HCT116 (cell line): ENCODE measurements around the gene MS4A15. TPM values are rescaled to one million over a fixed set of nuclear protein-coding genes. Genes with fewer than 3 reads are reported as not detected.

Experiments used
- ATAC-seq: fragments of 200-7000 bp; cut with Tn5 transposase; 2 replicates; pipeline ENCODE4 v1.9.1; 2020; ENCODE audit warnings: mild to moderate bottlenecking, moderate library complexity
- BruUV-seq: library from RNA; stranded (reverse); fragments of 400-500 nt; replicated peaks from 2 replicates; lab custom pipeline; 2021; lab: Mats Ljungman, UMichigan
- CTCF ChIA-PET: fragments of 300-600 bp; sonication (Branson Sonifier 250); formaldehyde crosslinking; loops from one replicate; lab custom pipeline; 2021; ENCODE audit warnings: antibody characterized with exemption; lab: Charles Lee
- POLR2A ChIA-PET: fragments of 300-600, 350-600 bp; sonication (Branson Sonifier 250); formaldehyde crosslinking; loops from one replicate; lab custom pipeline; 2021; ENCODE audit warnings: antibody characterized with exemption; lab: Charles Lee
- RAD21 ChIA-PET, 2 experiments: fragments of 300-600 bp; sonication (Branson Sonifier 250); formaldehyde crosslinking; loops; one replicate each; lab custom pipeline; 2023; ENCODE audit warnings: low total read pairs in 2 of 2; ENCODE audit not compliant: uncharacterized antibody in 2 of 2, unreplicated experiment in 2 of 2, low non-redundant PET in 1 of 2; lab: Charles Lee
- DNase-seq: peaks from one replicate; pipeline ENCODE4 v3.0.0-alpha.2; 2010; ENCODE audit warnings: low read depth, low spot score
- H2AFZ ChIP-seq: fragments of 200-600 bp; shearing (Covaris generic), sonication (generic); 2 replicates; pipeline ENCODE4 v1.6.1; 2017; ENCODE audit warnings: low read depth, mixed run types, mixed read lengths, antibody characterized with exemption, low read length; ENCODE audit not compliant: poor library complexity, severe bottlenecking
- H3K27ac ChIP-seq: 2 replicates; pipeline ENCODE4 v1.5.1; 2012; ENCODE audit warnings: low read depth, low read length
- H3K27me3 ChIP-seq: fragments of 200-600 bp; sonication (generic); 2 replicates; pipeline ENCODE4 v1.6.1; 2016; ENCODE audit warnings: mixed run types, low read length, mixed read lengths; ENCODE audit not compliant: insufficient read depth
- H3K36me3 ChIP-seq, 2 experiments: fragments of 200-500 bp in 1 of 2; fragments of 200-600 bp in 1 of 2; sonication (Bioruptor generic) in 1 of 2; sonication (generic) in 1 of 2; 2 replicates each; pipeline versions ENCODE4 v1.5.1 to v1.6.1; 2014 to 2016; ENCODE audit warnings: low read length in 2 of 2, inconsistent platforms in 1 of 2, mixed read lengths in 1 of 2, mixed run types in 1 of 2; ENCODE audit not compliant: insufficient read depth in 2 of 2, control insufficient read depth in 1 of 2
- H3K4me1 ChIP-seq, 2 experiments: fragments of 200-600 bp in 1 of 2; sonication (generic) in 1 of 2; 2 replicates each; pipeline versions ENCODE4 v1.5.1 to v1.6.1; 2012 to 2017; ENCODE audit warnings: low read length in 2 of 2, inconsistent platforms in 1 of 2, mild to moderate bottlenecking in 1 of 2, mixed read lengths in 1 of 2, mixed run types in 1 of 2, moderate library complexity in 1 of 2; ENCODE audit not compliant: insufficient read depth in 2 of 2, control insufficient read depth in 1 of 2
- H3K4me2 ChIP-seq: fragments of 200-600 bp; sonication (generic); 2 replicates; pipeline ENCODE4 v1.6.1; 2017; ENCODE audit warnings: mixed run types, low read length, mixed read lengths
- H3K4me3 ChIP-seq, 2 experiments: fragments of 200-600 bp in 1 of 2; sonication (generic) in 1 of 2; replicated peaks in 1 of 2; 2 replicates each; pipeline ENCODE4 v1.5.1; 2011 to 2016; ENCODE audit warnings: low read length in 2 of 2, control low read depth in 1 of 2, low read depth in 1 of 2, mild to moderate bottlenecking in 1 of 2, mixed read lengths in 1 of 2, mixed run types in 1 of 2
- H3K79me2 ChIP-seq: fragments of 200-600 bp; sonication (generic); 2 replicates; pipeline ENCODE4 v1.6.1; 2017; ENCODE audit warnings: mild to moderate bottlenecking, mixed run types, low read length, moderate library complexity, mixed read lengths; ENCODE audit not compliant: insufficient read depth
- H3K9ac ChIP-seq: fragments of 200-600 bp; sonication (generic); 2 replicates; pipeline ENCODE4 v1.6.1; 2016; ENCODE audit warnings: low read length, mixed read lengths
- H3K9me2 ChIP-seq: fragments of 200-600 bp; sonication (generic), shearing (Covaris generic); 2 replicates; pipeline ENCODE4 v1.6.1; 2017; ENCODE audit warnings: mixed run types, mild to moderate bottlenecking, moderate library complexity; ENCODE audit not compliant: insufficient read depth
- H3K9me3 ChIP-seq, 2 experiments: fragments of 200-500 bp in 1 of 2; fragments of 200-600 bp in 1 of 2; sonication (Bioruptor generic) in 1 of 2; sonication (generic) in 1 of 2; 2 replicates each; pipeline ENCODE4 v1.6.1; 2014 to 2017; ENCODE audit warnings: low read length in 2 of 2, mixed read lengths in 2 of 2, inconsistent platforms in 1 of 2, low read depth in 1 of 2, mild to moderate bottlenecking in 1 of 2, mixed run types in 1 of 2, moderate library complexity in 1 of 2; ENCODE audit not compliant: control insufficient read depth in 1 of 2, insufficient read depth in 1 of 2
- H4K20me1 ChIP-seq: fragments of 200-600 bp; sonication (generic), shearing (Covaris generic); 2 replicates; pipeline ENCODE4 v1.6.1; 2017; ENCODE audit warnings: mixed run types, mild to moderate bottlenecking, moderate library complexity; ENCODE audit not compliant: insufficient read depth
- ATF3 ChIP-seq: IDR thresholded peaks from 2 replicates; pipeline ENCODE4 v1.6.1; 2012
- CBX3 ChIP-seq: IDR thresholded peaks from 2 replicates; pipeline ENCODE4 v1.6.1; 2012; ENCODE audit warnings: low read depth
- CEBPB ChIP-seq: IDR thresholded peaks from 2 replicates; pipeline ENCODE4 v1.6.1; 2012; ENCODE audit warnings: low read depth
- CTCF ChIP-seq, 3 experiments: fragments of 200-600 bp in 1 of 3; sonication (generic) in 1 of 3; IDR thresholded peaks in 2 of 3; conservative IDR thresholded peaks in 1 of 3; 2 replicates each; pipeline ENCODE4 v1.5.1; 2012 to 2017; ENCODE audit warnings: low read depth in 2 of 3, low read length in 2 of 3, antibody characterized with exemption in 1 of 3, borderline replicate concordance in 1 of 3, control low read depth in 1 of 3, mild to moderate bottlenecking in 1 of 3, mixed read lengths in 1 of 3, mixed run types in 1 of 3, moderate library complexity in 1 of 3; ENCODE audit not compliant: insufficient read depth in 1 of 3
- EGR1 ChIP-seq: IDR thresholded peaks from 2 replicates; pipeline ENCODE4 v1.6.1; 2012; ENCODE audit warnings: low read depth
- FOSL1 ChIP-seq: IDR thresholded peaks from 2 replicates; pipeline ENCODE4 v1.6.1; 2012; ENCODE audit warnings: low read depth
- JUND ChIP-seq: IDR thresholded peaks from 2 replicates; pipeline ENCODE4 v1.6.1; 2012
- RAD21 ChIP-seq: IDR thresholded peaks from 2 replicates; pipeline ENCODE4 v1.6.1; 2012; ENCODE audit warnings: low read depth, mild to moderate bottlenecking
- SP1 ChIP-seq: IDR thresholded peaks from 2 replicates; pipeline ENCODE4 v1.6.1; 2012; ENCODE audit warnings: low read depth
- TCF7L2 ChIP-seq: IDR thresholded peaks from 2 replicates; pipeline ENCODE4 v1.7.0; 2011; ENCODE audit warnings: borderline replicate concordance, inconsistent platforms; ENCODE audit not compliant: insufficient read depth, insufficient read length; ENCODE audit errors: extremely low read depth
- intact Hi-C: fragments of 100-400 bp; cut with micrococcal nuclease; formaldehyde crosslinking; loops from 2 replicates; pipeline ENCODE4 v1.10.0; 2022
- total RNA-seq: library from RNA; stranded (reverse); gene quantifications from one replicate; pipeline ENCODE4 v1.2.1, GENCODE V29; 2021; ENCODE audit not compliant: unreplicated experiment
- TF ChIP-seq, protein P1 (sequence below): IDR thresholded peaks from 2 replicates; pipeline ENCODE4 v1.6.1; 2011; ENCODE audit warnings: mild to moderate bottlenecking, low read length, moderate library complexity; ENCODE audit not compliant: insufficient replicate concordance; ENCODE audit errors: extremely low read depth
- TF ChIP-seq, protein P2 (sequence below): IDR thresholded peaks from 2 replicates; pipeline ENCODE4 v1.6.1; 2012

The MS4A15 gene
- total RNA-seq, 1 experiment from 2014 or later = 1.5 TPM

DNA sequence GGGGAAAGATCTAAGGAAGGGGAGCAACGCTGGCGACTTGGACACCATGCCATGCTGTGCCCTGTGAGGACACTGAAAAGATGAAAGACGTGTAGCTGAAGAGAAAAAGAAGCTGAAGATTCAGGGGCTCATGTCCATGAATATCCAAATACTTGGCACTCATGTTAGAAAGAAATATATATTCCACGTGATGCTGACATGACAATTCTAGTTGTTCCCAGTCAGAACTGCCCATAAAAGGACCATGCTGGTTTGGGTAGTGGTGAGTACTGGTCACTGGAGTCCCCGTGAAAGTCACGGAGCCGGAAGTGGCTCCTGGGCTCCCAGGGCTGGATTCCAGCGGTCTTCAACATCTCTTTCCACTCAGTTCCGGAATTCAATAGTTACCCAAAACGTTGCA is 9.9 kb downstream of the MS4A15 start:
- H3K36me3 ChIP-seq = no peaks in the 10 kb centered on the region
- TF ChIP-seq SP1 (no peak), CEBPB (no peak), EGR1 (no peak), FOSL1 (no peak), CBX3 (no peak), JUND (no peak)
- TF ChIP-seq, protein P1, sequence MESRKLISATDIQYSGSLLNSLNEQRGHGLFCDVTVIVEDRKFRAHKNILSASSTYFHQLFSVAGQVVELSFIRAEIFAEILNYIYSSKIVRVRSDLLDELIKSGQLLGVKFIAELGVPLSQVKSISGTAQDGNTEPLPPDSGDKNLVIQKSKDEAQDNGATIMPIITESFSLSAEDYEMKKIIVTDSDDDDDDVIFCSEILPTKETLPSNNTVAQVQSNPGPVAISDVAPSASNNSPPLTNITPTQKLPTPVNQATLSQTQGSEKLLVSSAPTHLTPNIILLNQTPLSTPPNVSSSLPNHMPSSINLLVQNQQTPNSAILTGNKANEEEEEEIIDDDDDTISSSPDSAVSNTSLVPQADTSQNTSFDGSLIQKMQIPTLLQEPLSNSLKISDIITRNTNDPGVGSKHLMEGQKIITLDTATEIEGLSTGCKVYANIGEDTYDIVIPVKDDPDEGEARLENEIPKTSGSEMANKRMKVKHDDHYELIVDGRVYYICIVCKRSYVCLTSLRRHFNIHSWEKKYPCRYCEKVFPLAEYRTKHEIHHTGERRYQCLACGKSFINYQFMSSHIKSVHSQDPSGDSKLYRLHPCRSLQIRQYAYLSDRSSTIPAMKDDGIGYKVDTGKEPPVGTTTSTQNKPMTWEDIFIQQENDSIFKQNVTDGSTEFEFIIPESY = no peak
- H4K20me1 ChIP-seq = no peaks in the 10 kb centered on the region
- no peaks in the 10 kb centered on the region for H3K27me3 ChIP-seq
- H3K9ac ChIP-seq = no peak overlapping the region
- DNase-seq = no peak
- H3K4me1 ChIP-seq = peaks cover 8 to 10% of the 10 kb centered on the region in 2 experiments; a peak in 2 of 4 replicates
- no peak overlapping the region for H3K4me2 ChIP-seq
- H3K79me2 ChIP-seq = no peaks in the 10 kb centered on the region
- CTCF ChIA-PET = interaction anchor here (1.1 kb wide), 1 partner anchor 9 kb away, joined by 4 read pairs; no protein-coding TSS in a partner anchor
- BruUV-seq = no TSS peak
- RAD21 ChIA-PET = no interaction called here
- intact Hi-C loops = no loop called here
- H3K4me3 ChIP-seq = no peak overlapping the region
- H3K9me2 ChIP-seq = no peaks in the 10 kb centered on the region
- H3K9me3 ChIP-seq = no peaks in the 10 kb centered on the region
- peak overlapping the region; percentile 24 for H2AFZ ChIP-seq
- H3K27ac ChIP-seq = no peak overlapping the region
- ATAC-seq = no peak
- POLR2A ChIA-PET = no interaction called here

DNA sequence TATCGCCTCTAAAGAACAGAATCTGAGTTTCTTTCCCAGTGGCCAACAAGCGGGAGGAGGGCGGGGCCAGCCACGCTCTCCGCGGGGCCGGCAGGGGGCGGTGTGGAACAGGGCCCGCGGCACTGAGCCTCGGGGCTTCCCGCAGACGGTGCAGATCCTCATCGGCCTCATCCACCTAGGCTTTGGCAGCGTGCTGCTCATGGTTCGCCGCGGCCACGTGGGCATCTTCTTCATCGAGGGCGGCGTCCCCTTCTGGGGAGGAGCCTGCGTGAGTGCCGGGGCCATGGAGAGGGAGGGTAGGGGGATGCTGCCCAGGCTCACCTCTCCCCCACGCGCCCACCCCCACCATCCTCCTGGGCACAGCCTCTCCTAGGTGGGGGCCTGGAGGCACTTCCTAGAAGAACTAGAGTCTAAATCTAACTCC is 10.7 kb downstream of the MS4A15 start:
- Histone ChIP-seq H3K9ac (no peak overlapping the region), H3K27ac (no peak overlapping the region), H3K4me2 (peak overlapping the region; percentile 68), H3K4me3 (peak overlapping the region; percentile 17 to 39; a peak in 3 of 4 replicates), H3K4me1 (peaks cover 8 to 10% of the 10 kb centered on the region in 2 experiments; a peak in 2 of 4 replicates), H3K9me3 (no peaks in the 10 kb centered on the region), H3K79me2 (no peaks in the 10 kb centered on the region), H3K27me3 (no peaks in the 10 kb centered on the region), H2AFZ (peak overlapping the region; percentile 24), H4K20me1 (no peaks in the 10 kb centered on the region), H3K36me3 (no peaks in the 10 kb centered on the region), H3K9me2 (no peaks in the 10 kb centered on the region)
- ChIA-PET CTCF (interaction anchor here (1.1 kb wide), 1 partner anchor 8 kb away, joined by 4 read pairs; no protein-coding TSS in a partner anchor), POLR2A (interaction anchor here (1.1 kb wide), 1 partner anchor 9 kb away, joined by 3 read pairs; no protein-coding TSS in a partner anchor), RAD21 (no interaction called here)
- DNase-seq = peak; percentile 12
- BruUV-seq = no TSS peak
- TF ChIP-seq TCF7L2 = no peak
- TF ChIP-seq CTCF (IDR thresholded peaks at IDR 0.05 in 2 of 3, conservative IDR thresholded peaks at IDR 0.05 in 1 of 3; ENCODE audit: borderline replicate concordance in 1 of 3, insufficient read depth in 1 of 3, low read depth in 2 of 3, low read length in 2 of 3) = peak; percentile 39 to 92 (median 78); a peak in 5 of 6 replicates
- TF ChIP-seq, protein P2, sequence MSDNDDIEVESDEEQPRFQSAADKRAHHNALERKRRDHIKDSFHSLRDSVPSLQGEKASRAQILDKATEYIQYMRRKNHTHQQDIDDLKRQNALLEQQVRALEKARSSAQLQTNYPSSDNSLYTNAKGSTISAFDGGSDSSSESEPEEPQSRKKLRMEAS = peak; percentile 76
- peak; percentile 24; the same call in 1 of the 2 replicates for TF ChIP-seq RAD21
- TF ChIP-seq ATF3 = no peak
- TF ChIP-seq CBX3 = peak; percentile 32; the same call in 1 of the 2 replicates
- intact Hi-C loops = no loop called here
- peak; percentile 94 for ATAC-seq
